HG03521 (cell line): ENCODE results near the gene UNC13B.
"Not testable (repeated sequence)": the region's sequence is repeated elsewhere in the genome, so short reads cannot be mapped to it uniquely, and the experiment has no call there.

ENCODE experiments used
- ATAC-seq: cut with Tn5 transposase; IDR thresholded peaks from one replicate; pipeline ENCODE4 v1.9.1; 2021; ENCODE audit warnings: mild to moderate bottlenecking, moderate library complexity; ENCODE audit not compliant: unreplicated experiment

UNC13B gene

GRCh38 chr9:35364817-35365585, 203.2 kb downstream of the UNC13B start:
- no peak for ATAC-seq

GRCh38 chr9:35366627-35367026, 204.8 kb downstream of the UNC13B start:
- ATAC-seq: no peak

GRCh38 chr9:35367451-35367850, 205.6 kb downstream of the UNC13B start:
- no peak for ATAC-seq

- no peak for ATAC-seq
Observed at GRCh38 chr9:35370241-35370640, 208.4 kb downstream of the UNC13B start.

GRCh38 chr9:35374436-35374835, 212.6 kb downstream of the UNC13B start:
- ATAC-seq: no peak

- no peak for ATAC-seq
Observed at GRCh38 chr9:35374910-35375309, 213.1 kb downstream of the UNC13B start.

- ATAC-seq: no peak
Observed at GRCh38 chr9:35380039-35380438, 218.2 kb downstream of the UNC13B start.

- no peak for ATAC-seq
Observed at GRCh38 chr9:35380619-35381018, 218.8 kb downstream of the UNC13B start.

- no peak for ATAC-seq
Observed at GRCh38 chr9:35385042-35385441, 223.2 kb downstream of the UNC13B start.

- no peak for ATAC-seq
Observed at GRCh38 chr9:35395076-35395705, 233.4 kb downstream of the UNC13B start.

GRCh38 chr9:35395706-35396101, 233.9 kb downstream of the UNC13B start:
- ATAC-seq: no peak

GRCh38 chr9:35396560-35397215, 234.9 kb downstream of the UNC13B start:
- no peak for ATAC-seq

GRCh38 chr9:35397216-35397698, 235.4 kb downstream of the UNC13B start:
- ATAC-seq: no peak

GRCh38 chr9:35397923-35398322, 236.1 kb downstream of the UNC13B start:
- no peak for ATAC-seq

- ATAC-seq: no peak
Observed at GRCh38 chr9:35398651-35399335, 237.0 kb downstream of the UNC13B start.

- no peak for ATAC-seq
Observed at GRCh38 chr9:35404865-35405264, 243.1 kb downstream of the UNC13B start.

GRCh38 chr9:35406183-35406959, 244.6 kb downstream of the UNC13B start:
- no peak for ATAC-seq

GRCh38 chr9:35407846-35408245, 246.0 kb downstream of the UNC13B start:
- ATAC-seq: no peak

GRCh38 chr9:35409434-35409833, 247.6 kb downstream of the UNC13B start:
- ATAC-seq: not testable (repeated sequence)

- ATAC-seq: no peak
Observed at GRCh38 chr9:35414889-35415288, 253.1 kb downstream of the UNC13B start.
